HepG2 (cell line): ENCODE data around the gene PIK3R1. TPM values are rescaled to one million over a fixed set of nuclear protein-coding genes. Genes with fewer than 3 reads are reported as not detected.

Experiments used
- ATAC-seq: fragments of 200-7000 bp; cut with Tn5 transposase; 3 replicates; pipeline ENCODE4 v1.9.1; 2020; ENCODE audit warnings: mild to moderate bottlenecking, moderate library complexity
- BruUV-seq: library from RNA; stranded (reverse); fragments of 400-500 nt; replicated peaks from 2 replicates; lab custom pipeline; 2021; lab: Mats Ljungman, UMichigan
- CTCF ChIA-PET: fragments of 300-600 bp; formaldehyde crosslinking; extraction: SDS; loops from one replicate; lab custom pipeline; 2021; ENCODE audit warnings: low total read pairs, inconsistent platforms, low intra/inter-chr PET ratio; lab: Yijun Ruan, JAX
- POLR2A ChIA-PET: fragments of 350-600 bp; sonication (Branson Sonifier 250); formaldehyde crosslinking; loops from one replicate; lab custom pipeline; 2020; ENCODE audit warnings: antibody characterized with exemption, inconsistent platforms; lab: Yijun Ruan, JAX
- DNase-seq: peaks from one replicate; pipeline ENCODE4 v3.0.0-alpha.2; 2015; ENCODE audit warnings: low spot score
- FAIRE-seq: peaks from 3 replicates; lab custom pipeline; 2011; peaks lifted over from hg19 to GRCh38; lab: Jason Lieb, UNC
- H2AFZ ChIP-seq: one replicate; pipeline ENCODE4 v1.6.1; 2011; ENCODE audit warnings: low read length, inconsistent platforms
- H3K27ac ChIP-seq: fragments of 300-600 bp; 3 replicates; pipeline ENCODE4 v1.8.0; 2011; ENCODE audit warnings: mixed run types, mild to moderate bottlenecking, mixed read lengths, low read length, inconsistent platforms; ENCODE audit not compliant: insufficient read depth; ENCODE audit errors: extremely low read length
- H3K27me3 ChIP-seq, 2 experiments: fragments of 200-600 bp in 1 of 2; 2 replicates in 1 of 2; 3 replicates in 1 of 2; pipeline versions ENCODE4 v1.6.0 to v1.8.0; 2011; ENCODE audit warnings: low read length in 2 of 2, mild to moderate bottlenecking in 2 of 2, moderate library complexity in 2 of 2, inconsistent platforms in 1 of 2; ENCODE audit not compliant: insufficient read depth in 2 of 2, control insufficient read depth in 1 of 2
- H3K36me3 ChIP-seq, 2 experiments: fragments of 200-600 bp in 1 of 2; replicated peaks in 1 of 2; 2 replicates in 1 of 2; 3 replicates in 1 of 2; pipeline versions ENCODE4 v1.5.1 to v1.8.0; 2011; ENCODE audit warnings: low read length in 2 of 2, inconsistent platforms in 1 of 2; ENCODE audit not compliant: insufficient read depth in 2 of 2, control insufficient read depth in 1 of 2
- H3K4me1 ChIP-seq: 2 replicates; pipeline ENCODE4 v1.5.1; 2012; ENCODE audit warnings: low read length, inconsistent platforms; ENCODE audit not compliant: insufficient read depth
- H3K4me2 ChIP-seq: 2 replicates; pipeline ENCODE4 v1.6.0; 2011; ENCODE audit warnings: low read depth, low read length, inconsistent platforms
- H3K4me3 ChIP-seq, 3 experiments: fragments of 200-600 bp in 1 of 3; sonication (generic), shearing (Covaris generic) in 1 of 3; replicated peaks in 1 of 3; 2 replicates each; pipeline ENCODE4 v1.5.1; 2011 to 2016; ENCODE audit warnings: low read length in 3 of 3, inconsistent platforms in 2 of 3, low read depth in 2 of 3, mild to moderate bottlenecking in 2 of 3, control low read depth in 1 of 3, mixed read lengths in 1 of 3; ENCODE audit not compliant: insufficient read depth in 1 of 3
- H3K79me2 ChIP-seq: one replicate; pipeline ENCODE4 v1.6.1; 2011; ENCODE audit warnings: low read length, inconsistent platforms; ENCODE audit not compliant: insufficient read depth
- H3K9ac ChIP-seq: 2 replicates; pipeline ENCODE4 v1.6.0; 2011; ENCODE audit warnings: mild to moderate bottlenecking, low read depth, low read length, inconsistent platforms; ENCODE audit not compliant: insufficient read depth
- H3K9me3 ChIP-seq: 2 replicates; pipeline ENCODE4 v1.5.1; 2012; ENCODE audit warnings: mild to moderate bottlenecking, low read length
- H4K20me1 ChIP-seq: 2 replicates; pipeline ENCODE4 v1.6.0; 2011; ENCODE audit warnings: inconsistent platforms, mild to moderate bottlenecking, low read length, moderate library complexity; ENCODE audit not compliant: insufficient read depth
- IKZF4 ChIP-seq: sonication (generic); formaldehyde crosslinking; IDR thresholded peaks from 2 replicates; pipeline ENCODE4 v1.5.1; 2020; ENCODE audit warnings: borderline replicate concordance, mild to moderate bottlenecking, low read depth, missing genetic modification reagents; ENCODE audit errors: not compliant biosample characterization
- LCORL ChIP-seq, 2 experiments: fragments of 450-650 bp in 1 of 2; sonication (generic) in 1 of 2; formaldehyde crosslinking in 1 of 2; IDR thresholded peaks; 2 replicates each; pipeline versions ENCODE4 v1.5.0 to v1.6.1; 2017 to 2020; ENCODE audit warnings: antibody characterized with exemption in 1 of 2, missing genetic modification reagents in 1 of 2
- MBD4 ChIP-seq: IDR thresholded peaks from 2 replicates; pipeline ENCODE4 v1.6.1; 2012; ENCODE audit warnings: low read length, inconsistent platforms, borderline replicate concordance
- NONO ChIP-seq, 2 experiments: fragments of 450-650 bp in 1 of 2; sonication (generic) in 1 of 2; formaldehyde crosslinking in 1 of 2; IDR thresholded peaks in 1 of 2; conservative IDR thresholded peaks in 1 of 2; 2 replicates each; pipeline versions ENCODE4 v1.6.1 to v1.8.0; 2017 to 2022; ENCODE audit warnings: mild to moderate bottlenecking in 1 of 2, missing genetic modification reagents in 1 of 2, moderate library complexity in 1 of 2
- SCMH1 ChIP-seq: sonication (generic); formaldehyde crosslinking; IDR thresholded peaks from 2 replicates; pipeline ENCODE4 v1.9.0; 2021; ENCODE audit warnings: missing genetic modification reagents, mild to moderate bottlenecking, borderline replicate concordance
- ZNF564 ChIP-seq: sonication (generic); formaldehyde crosslinking; IDR thresholded peaks from 2 replicates; pipeline ENCODE4 v1.8.1; 2023; ENCODE audit warnings: mild to moderate bottlenecking, missing genetic modification reagents
- WGBS: methylation state at CpG from one replicate; pipeline ENCODE4 v1.1.6; 2017; ENCODE audit warnings: low lambda C conversion rate; 5-methylcytosine and 5-hydroxymethylcytosine counted together
- in situ Hi-C: cut with HindIII; loops from 2 replicates; pipeline ENCODE4 v1.10.0; 2017; ENCODE audit warnings: low pct_unique_long_range_greater_than_20kb; ENCODE audit not compliant: extremely low pct_ligation_motif_present
- intact Hi-C: fragments of 100-400 bp; cut with micrococcal nuclease; formaldehyde crosslinking; loops from one replicate; pipeline ENCODE4 v1.10.0; 2022; ENCODE audit not compliant: unreplicated experiment
- polyA plus RNA-seq, 8 experiments: library from polyadenylated mRNA; depleted of rRNA in 3 of 8; stranded (reverse) in 7 of 8; unstranded in 1 of 8; fragments of >200 nt; fragmentation: Illumina TruSeq in 4 of 8; extraction: Trizol in 4 of 8; gene quantifications; 2 replicates each; pipeline versions ENCODE4 v1.2.1 to v1.2.3, GENCODE V29; 2011 to 2016; ENCODE audit warnings: low read depth in 4 of 8, missing spikeins in 1 of 8, mixed read lengths in 1 of 8; ENCODE audit not compliant: insufficient read depth in 1 of 8
- total RNA-seq, 5 experiments: library from RNA; depleted of rRNA; stranded (reverse); fragments of >200 nt; fragmentation: Illumina TruSeq; extraction: Trizol; gene quantifications; 2 replicates each; pipeline ENCODE4 v1.2.3, GENCODE V29; 2016; ENCODE audit warnings: low read depth in 1 of 5

PIK3R1 gene
- total and polyA plus RNA-seq, 2 of the 13 experiments (the other 11 are each of a cell fraction or from before 2014, with no cell fraction given) = 8.4 to 21.3 TPM

DNA sequence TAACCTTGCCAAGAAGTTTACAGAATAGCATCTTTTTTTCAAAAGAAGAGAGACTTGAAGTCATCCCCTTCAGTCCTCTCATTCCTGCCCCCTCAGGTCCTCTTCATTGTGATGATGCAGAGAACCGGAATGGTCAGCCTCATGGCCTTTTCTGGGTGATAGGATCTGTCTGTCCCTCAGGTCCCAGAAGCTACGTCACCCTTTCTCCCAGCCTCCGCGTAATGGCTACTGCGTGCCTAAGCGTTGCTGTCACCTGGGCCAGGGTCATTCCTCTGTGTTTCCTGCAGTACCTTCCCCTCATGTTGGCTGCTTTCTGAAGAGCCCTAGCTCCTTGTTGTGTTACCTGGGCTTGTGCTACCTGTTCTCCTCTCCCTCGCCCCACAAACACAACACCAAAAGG lies 4.7 kb downstream of the PIK3R1 start (continued):
- TF ChIP-seq MBD4 = no peak
- no peak for TF ChIP-seq IKZF4 (CRISPR knock-in tag)
- TF ChIP-seq, all 625 proteins: peak for 0

DNA sequence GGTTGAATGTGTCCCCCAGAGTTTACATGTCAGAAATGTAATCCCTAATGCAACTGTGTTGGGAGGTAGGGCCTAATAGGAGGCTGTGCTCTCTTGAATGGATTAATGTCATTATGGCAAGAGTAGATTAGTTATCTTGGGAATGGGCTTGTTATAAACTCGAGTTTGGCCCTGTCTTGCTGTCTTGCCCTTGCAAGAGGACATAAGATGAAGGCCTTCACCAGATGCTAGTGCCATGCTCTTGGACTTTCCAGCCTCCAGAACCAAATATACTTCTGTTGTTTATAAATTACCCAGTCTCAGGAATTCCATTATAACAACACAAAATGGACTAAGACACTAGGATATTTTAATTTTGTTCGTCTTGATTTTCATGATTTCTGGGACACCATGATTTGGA lies 5.4 kb downstream of the PIK3R1 start:
- H3K4me1 ChIP-seq = peaks cover 58% of the 10 kb centered on the region
- ATAC-seq (no peak), DNase-seq (no peak), FAIRE-seq (no peak)
- peaks cover 96% of the 10 kb centered on the region for H3K79me2 ChIP-seq
- BruUV-seq = no TSS peak
- CTCF ChIA-PET = no interaction called here
- H3K9me3 ChIP-seq = peaks cover 11% of the 10 kb centered on the region
- H3K4me3 ChIP-seq = no peak overlapping the region
- peaks cover 0 to 13% of the 10 kb centered on the region in 2 experiments; a peak in 2 of 5 replicates for H3K36me3 ChIP-seq
- H2AFZ ChIP-seq = no peak overlapping the region
- intact Hi-C loops = no loop called here
- POLR2A ChIA-PET = no interaction called here
- in situ Hi-C loops = no loop called here
- no peak overlapping the region for H3K4me2 ChIP-seq
- 98% methylated on average over 2 of the region's 2 CpGs for WGBS
- peak; percentile 100 for TF ChIP-seq ZNF564
- no peak for TF ChIP-seq NONO (IDR thresholded peaks at IDR 0.05)
- TF ChIP-seq NONO (CRISPR knock-in tag; conservative IDR thresholded peaks at IDR 0.05) = no peak
- TF ChIP-seq, all 625 proteins: peak for 1
- Histone ChIP-seq H3K9ac (no peak overlapping the region), H3K27me3 (no peaks in the 10 kb centered on the region; a peak in 1 of 5 replicates), H4K20me1 (peaks cover 11% of the 10 kb centered on the region), H3K27ac (no peak overlapping the region)

DNA sequence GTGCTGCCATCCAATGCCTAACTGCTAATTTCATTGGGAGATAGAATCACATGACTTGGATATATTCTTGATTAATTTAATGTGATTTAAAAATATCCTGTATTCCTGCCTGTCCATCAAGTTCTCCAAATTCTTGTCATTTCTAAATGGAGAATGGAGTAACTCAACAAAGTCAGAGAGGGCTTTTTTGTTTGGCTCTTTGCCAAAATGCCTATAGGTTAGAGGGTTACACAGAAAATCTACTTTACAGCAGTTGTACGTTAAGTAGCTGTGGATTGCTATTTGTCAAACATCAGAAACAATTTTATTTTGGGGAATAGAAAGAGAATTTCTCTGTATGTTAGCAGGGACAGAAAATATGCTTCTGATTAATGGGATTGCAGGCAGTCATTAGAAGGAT lies 5.9 kb downstream of the PIK3R1 start:
- no peak for ATAC-seq
- H2AFZ ChIP-seq = no peak overlapping the region
- 100% methylated on average over 1 of the region's 1 CpG for WGBS
- peaks cover 97% of the 10 kb centered on the region for H3K79me2 ChIP-seq
- no peak overlapping the region for H3K9ac ChIP-seq
- in situ Hi-C loops (no loop called here), intact Hi-C loops (no loop called here)
- H3K4me3 ChIP-seq = no peak overlapping the region
- no peaks in the 10 kb centered on the region; a peak in 1 of 5 replicates for H3K27me3 ChIP-seq
- CTCF ChIA-PET = no interaction called here
- no peak for FAIRE-seq
- no peak for DNase-seq
- BruUV-seq = no TSS peak
- H3K36me3 ChIP-seq = peaks cover 3 to 19% of the 10 kb centered on the region in 2 experiments; a peak in 4 of 5 replicates
- no peak overlapping the region for H3K27ac ChIP-seq
- TF ChIP-seq SCMH1 (CRISPR knock-in tag) = no peak
- TF ChIP-seq LCORL (IDR thresholded peaks at IDR 0.05) = peak; percentile 34; the same call in 1 of the 2 replicates
- TF ChIP-seq LCORL (CRISPR knock-in tag; IDR thresholded peaks at IDR 0.05) = no peak
- H3K4me1 ChIP-seq = peaks cover 58% of the 10 kb centered on the region
- H3K4me2 ChIP-seq = no peak overlapping the region
- H4K20me1 ChIP-seq = peaks cover 11% of the 10 kb centered on the region
- peaks cover 11% of the 10 kb centered on the region for H3K9me3 ChIP-seq
- POLR2A ChIA-PET = no interaction called here
